HG02943 (cell line): ENCODE data around the gene DENND2A.
"Not testable (repeated sequence)": the region's sequence is repeated elsewhere in the genome, so short reads cannot be mapped to it uniquely, and the experiment has no call there.

ENCODE experiments used
- ATAC-seq: cut with Tn5 transposase; IDR thresholded peaks from one replicate; pipeline ENCODE4 v1.9.1; 2021; ENCODE audit warnings: mild to moderate bottlenecking, low read depth, moderate library complexity; ENCODE audit not compliant: unreplicated experiment

DENND2A gene

GRCh38 chr7:140592964-140593671, 47.5 kb downstream of the DENND2A start:
- peak; percentile 48 for ATAC-seq

GRCh38 chr7:140591180-140591902, 49.3 kb downstream of the DENND2A start:
- no peak for ATAC-seq

- no peak for ATAC-seq
Observed at GRCh38 chr7:140587243-140587642, 53.4 kb downstream of the DENND2A start.

- no peak for ATAC-seq
Observed at GRCh38 chr7:140586516-140586915, 54.1 kb downstream of the DENND2A start.

GRCh38 chr7:140585333-140585732, 55.3 kb downstream of the DENND2A start:
- ATAC-seq = no peak

GRCh38 chr7:140584195-140584851, 56.3 kb downstream of the DENND2A start:
- no peak for ATAC-seq

- ATAC-seq = no peak
Observed at GRCh38 chr7:140581411-140581810, 59.2 kb downstream of the DENND2A start.

GRCh38 chr7:140577651-140578050, 63.0 kb downstream of the DENND2A start:
- no peak for ATAC-seq

- no peak for ATAC-seq
Observed at GRCh38 chr7:140576589-140576988, 64.0 kb downstream of the DENND2A start.

GRCh38 chr7:140571538-140572122, 69.0 kb downstream of the DENND2A start:
- no peak for ATAC-seq

GRCh38 chr7:140570120-140570519, 70.5 kb downstream of the DENND2A start:
- ATAC-seq = no peak

GRCh38 chr7:140568021-140568813, 72.4 kb downstream of the DENND2A start:
- ATAC-seq = no peak

- not testable (repeated sequence) for ATAC-seq
Observed at GRCh38 chr7:140566186-140566585, 74.4 kb downstream of the DENND2A start.

- ATAC-seq = not testable (repeated sequence)
Observed at GRCh38 chr7:140565761-140566160, 74.9 kb downstream of the DENND2A start.

- ATAC-seq = no peak
Observed at GRCh38 chr7:140564643-140565042, 76.0 kb downstream of the DENND2A start.

GRCh38 chr7:140562926-140563481, 77.6 kb downstream of the DENND2A start:
- no peak for ATAC-seq

GRCh38 chr7:140559410-140559809, 81.2 kb downstream of the DENND2A start:
- ATAC-seq = no peak

- no peak for ATAC-seq
Observed at GRCh38 chr7:140557809-140558518, 82.6 kb downstream of the DENND2A start.

- no peak for ATAC-seq
Observed at GRCh38 chr7:140557069-140557468, 83.5 kb downstream of the DENND2A start.
